Coronary artery (tissue), 2 donors: ENCODE data around the gene CHPT1.

ENCODE experiments used
- DNase-seq: peaks from one replicate; pipeline ENCODE4 v3.0.0-alpha.2; 2017; ENCODE audit warnings: low spot score
- H3K27ac ChIP-seq, 2 donors: fragments of 200-600 bp; sonication (generic); one replicate each; pipeline ENCODE4 v1.5.1; 2016 to 2019
- H3K4me3 ChIP-seq: fragments of 200-600 bp; sonication (generic); 2 replicates; pipeline ENCODE4 v1.5.1; 2016; ENCODE audit warnings: mild to moderate bottlenecking, moderate library complexity
- CTCF ChIP-seq: fragments of 200-600 bp; sonication (generic); IDR thresholded peaks from one replicate; pipeline ENCODE4 v1.5.1; 2019; ENCODE audit warnings: antibody characterized with exemption

CHPT1 gene

GRCh38 chr12:101697197-101697929, at the start of gene CHPT1:
Gene CHPT1, plus strand, starts transcription at chr12:101697640. Its CDS starts 222 bp downstream, at chr12:101697862.
- TF ChIP-seq CTCF: no peak
- H3K27ac ChIP-seq: peak within 1 kb of the TSS; percentile 84 to 93

GRCh38 chr12:101647711-101648110, 49.7 kb upstream of the CHPT1 start:
- H3K4me3 ChIP-seq: no peak overlapping the region
- H3K27ac ChIP-seq: no peak overlapping the region
- TF ChIP-seq CTCF: no peak
- no peak for DNase-seq

More at GRCh38 chr12:101697197-101697929, at the start of gene CHPT1:
- DNase-seq: peak; percentile 82
- peak within 1 kb of the TSS; percentile 89 for H3K4me3 ChIP-seq

GRCh38 chr12:101648195-101648594, 49.2 kb upstream of the CHPT1 start:
- Histone ChIP-seq H3K4me3 (no peak overlapping the region), H3K27ac (no peak overlapping the region)
- TF ChIP-seq CTCF: no peak
- no peak for DNase-seq

- DNase-seq: no peak
- no peak overlapping the region for H3K27ac ChIP-seq
- TF ChIP-seq CTCF: no peak
- H3K4me3 ChIP-seq: no peak overlapping the region
Measured at GRCh38 chr12:101650346-101651117, 46.9 kb upstream of the CHPT1 start.

GRCh38 chr12:101653030-101653429, 44.4 kb upstream of the CHPT1 start:
- no peak for TF ChIP-seq CTCF
- no peak overlapping the region for H3K27ac ChIP-seq
- DNase-seq: no peak

GRCh38 chr12:101653503-101653902, 43.9 kb upstream of the CHPT1 start:
- no peak for TF ChIP-seq CTCF

More at GRCh38 chr12:101653030-101653429, 44.4 kb upstream of the CHPT1 start:
- H3K4me3 ChIP-seq: no peak overlapping the region

More at GRCh38 chr12:101653503-101653902, 43.9 kb upstream of the CHPT1 start:
- no peak for DNase-seq
- no peak overlapping the region for H3K4me3 ChIP-seq
- no peak overlapping the region for H3K27ac ChIP-seq
